Vagina (tissue), 2 donors: Measurements from ENCODE around the gene CRISPLD2.

Source experiments
- POLR2AphosphoS5 ChIP-seq, 2 donors: sonication (generic); formaldehyde crosslinking; IDR thresholded peaks; one replicate each; pipeline ENCODE4 v1.9.0; 2017; ENCODE audit warnings: antibody characterized with exemption in 2 of 2, mild to moderate bottlenecking in 2 of 2, low read depth in 1 of 2; ENCODE audit not compliant: insufficient read depth in 1 of 2
- TF ChIP-seq, protein P1 (sequence below), 3 experiments: fragments of 450-650 bp in 2 of 3; fragments of 200-600 bp in 1 of 3; sonication (generic) in 1 of 3; IDR thresholded peaks; one replicate each; pipeline ENCODE4 v1.5.1; 2017 to 2019; ENCODE audit warnings: antibody characterized with exemption in 3 of 3, mild to moderate bottlenecking in 2 of 3, moderate library complexity in 2 of 3

DNA sequence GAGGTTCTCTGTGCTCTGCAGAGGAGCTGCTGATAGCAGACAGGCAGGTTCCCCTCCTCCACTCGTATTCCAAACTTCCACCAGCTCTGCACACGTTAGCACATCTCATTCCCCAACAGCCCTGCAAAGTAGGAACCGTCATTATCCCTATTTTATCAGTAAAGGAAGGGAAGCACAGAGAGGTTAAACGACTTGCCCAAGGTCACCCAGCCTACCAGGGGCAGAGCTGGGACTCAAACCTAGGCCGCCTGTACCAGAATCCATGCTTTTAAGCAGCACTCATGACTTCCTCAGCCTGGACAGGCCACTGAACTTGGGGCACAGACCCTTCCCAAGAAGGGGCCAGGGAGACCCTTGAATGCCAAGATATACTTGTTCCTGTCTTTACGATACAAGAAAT lies 75.2 kb downstream of the CRISPLD2 start:
- TF ChIP-seq, protein P1, sequence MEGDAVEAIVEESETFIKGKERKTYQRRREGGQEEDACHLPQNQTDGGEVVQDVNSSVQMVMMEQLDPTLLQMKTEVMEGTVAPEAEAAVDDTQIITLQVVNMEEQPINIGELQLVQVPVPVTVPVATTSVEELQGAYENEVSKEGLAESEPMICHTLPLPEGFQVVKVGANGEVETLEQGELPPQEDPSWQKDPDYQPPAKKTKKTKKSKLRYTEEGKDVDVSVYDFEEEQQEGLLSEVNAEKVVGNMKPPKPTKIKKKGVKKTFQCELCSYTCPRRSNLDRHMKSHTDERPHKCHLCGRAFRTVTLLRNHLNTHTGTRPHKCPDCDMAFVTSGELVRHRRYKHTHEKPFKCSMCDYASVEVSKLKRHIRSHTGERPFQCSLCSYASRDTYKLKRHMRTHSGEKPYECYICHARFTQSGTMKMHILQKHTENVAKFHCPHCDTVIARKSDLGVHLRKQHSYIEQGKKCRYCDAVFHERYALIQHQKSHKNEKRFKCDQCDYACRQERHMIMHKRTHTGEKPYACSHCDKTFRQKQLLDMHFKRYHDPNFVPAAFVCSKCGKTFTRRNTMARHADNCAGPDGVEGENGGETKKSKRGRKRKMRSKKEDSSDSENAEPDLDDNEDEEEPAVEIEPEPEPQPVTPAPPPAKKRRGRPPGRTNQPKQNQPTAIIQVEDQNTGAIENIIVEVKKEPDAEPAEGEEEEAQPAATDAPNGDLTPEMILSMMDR (IDR thresholded peaks at IDR 0.05): no peak
- no peak for TF ChIP-seq POLR2AphosphoS5 (IDR thresholded peaks at IDR 0.05; ENCODE audit: insufficient read depth in 1 of 2, low read depth in 1 of 2)
